Activated T-helper 17 cell treated with anti-CD3 and anti-CD28 coated beads, Interleukin-2, amount 50 U/mL, for 72 hours (primary cell): ENCODE results near the gene KCTD2. TPM values are rescaled to one million over a fixed set of nuclear protein-coding genes. Genes with fewer than 3 reads are reported as not detected.
"Not testable (repeated sequence)": the region's sequence is repeated elsewhere in the genome, so short reads cannot be mapped to it uniquely, and the experiment has no call there.

Experiments used
- ATAC-seq: fragments of 150-1000 bp; cut with Tn5 transposase; replicated peaks from 2 replicates; pipeline ENCODE4 v1.10.0; 2021; ENCODE audit warnings: mild to moderate bottlenecking, moderate library complexity
- H3K27ac Mint-ChIP-seq: one replicate; pipeline ENCODE4 v1.8.0; 2022; ENCODE audit warnings: mixed read lengths
- H3K27me3 Mint-ChIP-seq: one replicate; pipeline ENCODE4 v1.8.0; 2022; ENCODE audit warnings: mixed read lengths
- H3K36me3 Mint-ChIP-seq: one replicate; pipeline ENCODE4 v1.8.0; 2022; ENCODE audit warnings: low read depth, mild to moderate bottlenecking, mixed read lengths
- H3K4me1 Mint-ChIP-seq: one replicate; pipeline ENCODE4 v1.8.0; 2022; ENCODE audit warnings: mixed read lengths
- H3K4me3 Mint-ChIP-seq: one replicate; pipeline ENCODE4 v1.8.0; 2022; ENCODE audit warnings: mild to moderate bottlenecking, mixed read lengths
- H3K9me3 Mint-ChIP-seq: one replicate; pipeline ENCODE4 v1.8.0; 2022; ENCODE audit warnings: mixed read lengths
- total RNA-seq, 2 donors: library from RNA; stranded (reverse); gene quantifications; one replicate each; pipeline ENCODE4 v1.2.3, GENCODE V29; 2022

The KCTD2 gene
- total RNA-seq, 2 donors from 2014 or later = 21.3 to 22.1 TPM

DNA sequence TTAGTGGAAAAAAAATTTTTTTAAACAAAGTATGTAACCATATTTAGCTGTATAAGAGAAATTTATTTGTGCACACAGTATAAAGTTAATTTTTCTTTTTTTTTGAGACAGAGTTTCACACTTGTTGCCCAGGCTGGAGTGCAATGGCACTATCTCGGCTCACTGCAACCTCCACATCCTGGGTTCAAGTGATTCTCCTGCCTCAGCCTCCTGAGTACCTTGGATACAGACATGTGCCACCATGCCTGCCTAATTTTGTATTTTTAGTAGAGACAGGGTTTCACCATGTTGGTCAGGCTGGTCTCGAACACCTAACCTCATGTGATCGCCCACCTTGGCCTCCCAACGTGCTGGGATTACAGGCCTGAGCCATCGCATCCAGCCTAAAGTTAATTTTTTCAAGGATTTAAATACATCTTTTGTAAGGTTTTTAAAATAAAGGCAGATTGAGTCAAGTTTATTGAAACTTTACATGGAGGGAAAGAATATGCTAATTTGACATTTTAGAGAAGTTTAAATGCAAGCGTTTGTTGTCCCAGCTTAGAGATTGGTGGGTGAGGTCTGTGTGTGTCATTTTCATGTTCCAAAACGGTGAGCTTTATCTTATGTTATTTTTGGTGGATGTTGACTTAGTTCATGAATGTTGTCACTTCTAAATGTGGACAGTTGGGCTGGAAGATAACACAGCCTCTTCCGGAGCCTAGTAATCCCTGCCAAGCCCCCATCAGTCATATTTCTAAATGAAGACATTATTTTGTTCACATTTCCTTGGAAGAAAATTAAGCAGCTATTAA lies 24.6 kb downstream of the KCTD2 start:
- not testable (repeated sequence) for ATAC-seq, H3K36me3 Mint-ChIP-seq, H3K27me3 Mint-ChIP-seq, H3K9me3 Mint-ChIP-seq, H3K4me3 Mint-ChIP-seq, H3K4me1 Mint-ChIP-seq
- peak overlapping the region; percentile 29 for H3K27ac Mint-ChIP-seq

DNA sequence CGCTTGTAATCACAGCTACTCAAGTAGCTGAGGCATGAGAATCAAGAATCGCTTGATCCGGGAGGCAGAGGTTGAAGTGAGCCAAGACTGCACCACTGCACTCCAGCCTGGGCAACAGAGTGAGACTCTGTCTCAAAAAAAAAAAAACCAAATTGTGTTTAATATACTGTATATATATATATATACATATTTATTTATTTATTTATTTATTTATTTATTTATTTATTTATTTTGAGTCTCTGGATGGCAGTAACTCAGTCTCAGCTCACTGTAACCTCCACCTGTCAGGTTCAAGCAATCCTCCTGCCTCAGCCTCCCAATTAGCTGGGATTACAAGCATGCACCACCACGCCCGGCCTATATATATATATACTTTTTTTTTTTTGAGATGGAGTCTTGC lies 25.9 kb downstream of the KCTD2 start:
- not testable (repeated sequence) for H3K9me3 Mint-ChIP-seq, ATAC-seq, H3K4me1 Mint-ChIP-seq, H3K36me3 Mint-ChIP-seq, H3K4me3 Mint-ChIP-seq, H3K27ac Mint-ChIP-seq, H3K27me3 Mint-ChIP-seq

DNA sequence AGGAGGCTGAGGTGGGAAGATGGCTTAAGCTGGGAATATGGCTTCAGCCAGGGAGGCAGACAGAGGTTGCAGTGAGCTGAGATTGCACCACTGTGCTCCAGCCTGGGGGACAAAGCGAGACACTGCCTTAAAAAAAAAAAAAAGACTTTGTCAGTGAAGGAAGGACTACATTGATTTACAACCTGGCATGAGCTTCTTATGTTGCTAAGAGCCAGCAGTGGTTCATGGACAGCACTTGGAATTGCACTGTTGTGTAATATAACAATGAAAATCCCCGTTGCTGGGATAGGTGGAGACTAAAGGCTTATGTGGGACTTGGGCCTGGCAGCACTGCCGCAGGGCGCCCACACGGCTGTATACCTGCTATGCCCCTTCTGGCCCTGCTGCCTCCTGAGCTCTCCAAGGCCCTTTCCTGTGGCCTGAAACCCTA lies 26.6 kb downstream of the KCTD2 start:
- no peaks in the 10 kb centered on the region for H3K36me3 Mint-ChIP-seq
- no peak overlapping the region for H3K27ac Mint-ChIP-seq
- no peaks in the 10 kb centered on the region for H3K9me3 Mint-ChIP-seq
- H3K4me1 Mint-ChIP-seq = no peaks in the 10 kb centered on the region
- no peaks in the 10 kb centered on the region for H3K27me3 Mint-ChIP-seq
- no peak overlapping the region for H3K4me3 Mint-ChIP-seq
- no peak for ATAC-seq

DNA sequence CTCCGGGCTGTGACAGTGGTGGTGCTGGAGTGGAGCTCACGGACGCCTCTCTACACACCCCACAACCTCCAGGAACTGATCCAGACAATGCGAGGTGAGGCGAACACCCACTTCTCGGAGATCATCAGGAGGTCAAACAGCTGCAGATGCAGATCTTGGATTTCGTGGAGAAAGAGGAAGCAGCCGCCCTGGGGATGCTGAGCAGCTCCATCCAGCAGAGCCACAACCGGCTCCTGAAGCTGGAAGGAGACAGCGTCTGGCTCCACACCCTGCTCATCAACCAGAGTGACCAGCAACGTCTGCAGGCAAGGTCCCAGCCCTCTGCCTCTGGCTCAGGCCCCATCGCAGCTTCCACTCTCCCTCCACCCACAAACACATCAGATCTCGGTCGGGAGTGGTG lies 27.5 kb downstream of the KCTD2 start:
- no peak overlapping the region for H3K4me3 Mint-ChIP-seq
- no peaks in the 10 kb centered on the region for H3K36me3 Mint-ChIP-seq
- H3K4me1 Mint-ChIP-seq = no peaks in the 10 kb centered on the region
- no peak overlapping the region for H3K27ac Mint-ChIP-seq
- H3K9me3 Mint-ChIP-seq = no peaks in the 10 kb centered on the region
- ATAC-seq = no peak
- no peaks in the 10 kb centered on the region for H3K27me3 Mint-ChIP-seq

DNA sequence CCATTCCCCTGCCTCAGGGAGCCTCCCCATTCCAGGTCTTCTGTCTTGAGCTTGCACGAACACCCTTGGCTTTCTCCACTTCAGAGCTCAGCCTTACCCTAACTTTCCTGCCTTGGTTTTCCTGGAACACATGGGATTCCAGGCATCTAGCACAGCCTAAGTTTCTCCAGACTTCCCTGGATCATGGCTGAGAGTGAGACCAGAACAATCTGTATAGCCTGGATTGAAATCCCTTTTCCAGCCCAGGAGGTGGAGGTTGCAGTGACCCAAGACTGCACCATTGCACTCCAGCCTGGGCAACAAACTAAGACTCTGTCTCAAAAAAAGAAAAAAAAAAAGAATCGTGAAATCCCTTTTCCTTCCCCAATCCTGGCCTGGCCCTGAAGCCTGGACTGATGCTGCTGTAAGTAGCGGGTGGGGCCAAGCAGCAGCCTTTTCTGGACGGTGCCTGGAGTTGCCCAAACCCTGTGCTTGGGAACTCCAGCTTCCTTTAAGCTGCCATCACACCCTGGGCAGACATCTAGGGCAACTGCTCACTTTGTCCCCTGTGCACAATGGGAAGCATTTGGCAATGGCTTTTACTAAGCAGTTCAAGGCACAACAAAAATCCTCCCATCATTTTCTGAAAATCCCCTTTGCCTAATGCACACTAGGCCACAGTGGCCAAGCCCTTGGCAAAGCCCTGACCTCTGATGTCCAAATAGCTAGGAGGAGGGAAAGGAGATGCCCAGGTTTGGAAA lies 28.7 kb downstream of the KCTD2 start:
- Mint-ChIP-seq H3K4me3 (no peak overlapping the region), H3K27me3 (no peaks in the 10 kb centered on the region), H3K9me3 (no peaks in the 10 kb centered on the region), H3K4me1 (no peaks in the 10 kb centered on the region), H3K27ac (no peak overlapping the region), H3K36me3 (no peaks in the 10 kb centered on the region)
- ATAC-seq = no peak

GRCh38 chr17:75077072-75077495 lies 30.1 kb downstream of the KCTD2 start:
- H3K9me3 Mint-ChIP-seq = no peaks in the 10 kb centered on the region
- H3K36me3 Mint-ChIP-seq = no peaks in the 10 kb centered on the region
- H3K4me3 Mint-ChIP-seq = peak overlapping the region; percentile 78
- peak overlapping the region; percentile 73 for H3K27ac Mint-ChIP-seq
- H3K27me3 Mint-ChIP-seq = no peaks in the 10 kb centered on the region
- ATAC-seq = no peak
- no peaks in the 10 kb centered on the region for H3K4me1 Mint-ChIP-seq

DNA sequence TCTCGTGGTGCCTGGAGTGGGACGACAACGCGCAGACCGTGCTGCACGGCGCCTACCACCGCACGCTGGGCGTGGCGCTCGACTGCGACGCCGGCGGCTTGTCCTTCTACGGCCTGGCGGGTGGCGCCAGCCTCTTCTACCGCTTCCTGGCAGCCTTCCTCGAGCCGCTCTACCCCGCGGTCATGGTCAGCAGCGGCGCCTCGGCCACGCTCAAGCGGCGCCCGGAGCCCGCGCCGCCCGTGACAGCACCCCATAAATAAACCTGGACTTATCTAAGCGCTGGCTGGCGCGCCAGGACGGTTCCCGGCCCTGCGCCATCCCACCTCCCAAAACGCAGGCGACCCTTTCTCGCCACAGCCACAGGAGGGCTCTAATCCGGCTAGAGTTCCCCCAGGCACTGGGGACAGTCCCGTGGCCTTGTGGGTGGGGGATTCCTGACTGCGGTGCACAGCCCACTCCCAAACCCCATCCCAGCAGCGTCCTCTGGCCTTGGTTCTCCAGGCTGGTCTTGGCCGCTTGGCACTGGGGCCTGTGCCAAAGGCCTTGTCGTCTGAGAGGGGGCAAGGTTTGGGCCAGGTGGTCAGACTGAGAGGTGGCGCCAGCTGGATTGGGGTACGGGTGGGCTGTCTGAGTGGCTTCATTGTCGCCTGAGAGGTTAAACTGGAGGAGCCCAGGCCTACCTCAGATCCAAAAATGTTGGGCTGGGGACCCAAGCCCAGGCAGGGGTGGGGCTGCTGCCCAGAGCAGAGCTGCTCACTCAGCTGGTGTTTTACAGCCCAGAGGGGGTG lies 30.7 kb downstream of the KCTD2 start:
- H3K4me1 Mint-ChIP-seq = no peaks in the 10 kb centered on the region
- peak; percentile 85 for ATAC-seq
- H3K27ac Mint-ChIP-seq = peak overlapping the region; percentile 73
- no peaks in the 10 kb centered on the region for H3K27me3 Mint-ChIP-seq
- H3K36me3 Mint-ChIP-seq = no peaks in the 10 kb centered on the region
- H3K4me3 Mint-ChIP-seq = peak overlapping the region; percentile 78
- H3K9me3 Mint-ChIP-seq = no peaks in the 10 kb centered on the region

- Mint-ChIP-seq H3K4me3 (peak overlapping the region; percentile 78), H3K27ac (peak overlapping the region; percentile 73), H3K36me3 (no peaks in the 10 kb centered on the region), H3K27me3 (no peaks in the 10 kb centered on the region), H3K4me1 (no peaks in the 10 kb centered on the region), H3K9me3 (no peaks in the 10 kb centered on the region)
- ATAC-seq = peak; percentile 52
Observed at GRCh38 chr17:75078284-75079022, 31.4 kb downstream of the KCTD2 start.

- H3K27me3 Mint-ChIP-seq = no peaks in the 10 kb centered on the region
- H3K27ac Mint-ChIP-seq = peak overlapping the region; percentile 73
- no peak for ATAC-seq
- peaks cover 3% of the 10 kb centered on the region for H3K4me1 Mint-ChIP-seq
- no peaks in the 10 kb centered on the region for H3K36me3 Mint-ChIP-seq
- H3K9me3 Mint-ChIP-seq = no peaks in the 10 kb centered on the region
- H3K4me3 Mint-ChIP-seq = peak overlapping the region; percentile 78
Observed at GRCh38 chr17:75079023-75079373, 32.0 kb downstream of the KCTD2 start.

- H3K27me3 Mint-ChIP-seq = no peaks in the 10 kb centered on the region
- peak overlapping the region; percentile 51 for H3K27ac Mint-ChIP-seq
- no peak overlapping the region for H3K4me3 Mint-ChIP-seq
- no peak for ATAC-seq
- peaks cover 7% of the 10 kb centered on the region for H3K4me1 Mint-ChIP-seq
- H3K36me3 Mint-ChIP-seq = no peaks in the 10 kb centered on the region
- no peaks in the 10 kb centered on the region for H3K9me3 Mint-ChIP-seq
Observed at GRCh38 chr17:75081611-75082540, 34.9 kb downstream of the KCTD2 start.

DNA sequence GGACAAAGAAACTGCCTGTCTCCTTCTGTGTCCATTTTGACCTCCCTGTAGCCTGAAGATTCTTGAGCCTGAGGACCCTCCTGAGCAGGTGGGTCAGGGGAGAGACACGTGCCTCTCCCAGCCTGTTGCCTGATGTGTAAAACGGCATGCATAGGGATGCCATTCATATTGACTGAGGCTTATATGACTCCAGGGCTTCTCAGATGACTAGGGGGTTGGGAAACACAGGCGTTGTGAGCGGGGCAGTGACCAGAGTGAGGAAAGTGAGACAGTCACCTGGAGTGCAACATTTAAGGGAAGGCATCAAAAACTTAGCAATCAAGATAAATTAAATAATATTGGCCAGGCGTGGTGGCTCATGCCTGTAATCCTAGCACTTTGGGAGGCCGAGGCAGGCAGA lies 35.7 kb downstream of the KCTD2 start:
- H3K9me3 Mint-ChIP-seq = no peaks in the 10 kb centered on the region
- H3K36me3 Mint-ChIP-seq = no peaks in the 10 kb centered on the region
- H3K27me3 Mint-ChIP-seq = no peaks in the 10 kb centered on the region
- H3K4me3 Mint-ChIP-seq = no peak overlapping the region
- peaks cover 7% of the 10 kb centered on the region for H3K4me1 Mint-ChIP-seq
- peak overlapping the region; percentile 51 for H3K27ac Mint-ChIP-seq
- no peak for ATAC-seq

DNA sequence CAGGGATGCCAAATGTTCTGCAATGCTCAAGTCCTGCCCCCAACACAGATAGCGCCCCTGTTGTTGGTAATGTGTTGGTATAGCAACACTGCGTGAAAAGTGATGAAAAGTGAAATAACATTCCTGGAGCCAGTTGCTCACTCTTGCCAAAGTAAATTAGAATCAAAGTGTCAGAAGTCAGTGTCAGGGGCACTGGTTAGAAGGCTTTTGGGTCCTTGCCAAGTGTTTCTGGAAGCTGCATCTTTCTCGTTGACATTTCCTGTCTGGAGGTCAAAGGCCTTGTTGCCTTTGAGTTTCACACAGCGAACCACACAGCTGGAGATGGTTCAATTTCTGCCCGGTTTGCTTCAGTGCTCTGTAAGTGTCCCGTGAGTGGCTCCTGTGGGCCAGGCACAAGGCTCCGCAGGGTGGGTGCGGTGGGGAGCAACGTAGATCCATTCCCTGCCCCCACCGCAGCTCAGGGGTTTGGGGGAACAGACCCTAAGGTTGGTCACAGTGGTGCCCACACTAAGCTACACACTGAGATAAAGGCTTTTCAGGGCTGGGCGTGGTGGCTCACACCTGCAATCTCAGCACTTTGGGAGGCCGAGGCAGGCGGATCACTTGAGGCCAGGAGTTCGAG lies 37.1 kb downstream of the KCTD2 start:
- Mint-ChIP-seq H3K27me3 (no peaks in the 10 kb centered on the region), H3K27ac (peak overlapping the region; percentile 59), H3K9me3 (no peaks in the 10 kb centered on the region), H3K36me3 (no peaks in the 10 kb centered on the region), H3K4me1 (peaks cover 7% of the 10 kb centered on the region), H3K4me3 (peak overlapping the region; percentile 10)
- no peak for ATAC-seq
